Stimulated activated CD4-positive, alpha-beta T cell treated with anti-CD3 and anti-CD28 coated beads, TNF-alpha, amount 100 ng/mL, for 24 hours (primary cell): Measurements from ENCODE around the gene ADGRA3.

Experiments used
- DNase-seq, 3 experiments: peaks; one replicate each; pipeline ENCODE4 v3.0.0-alpha.2; 2020; ENCODE audit warnings: low read depth in 3 of 3

ADGRA3 gene

GRCh38 chr4:22372986-22373385 is 142.9 kb downstream of the ADGRA3 start:
- DNase-seq: no peak

- DNase-seq: no peak
Observed at GRCh38 chr4:22369901-22370562, 145.8 kb downstream of the ADGRA3 start.

GRCh38 chr4:22363787-22364186 is 152.1 kb downstream of the ADGRA3 start:
- no peak for DNase-seq

GRCh38 chr4:22363036-22363435 is 152.8 kb downstream of the ADGRA3 start:
- no peak for DNase-seq

- DNase-seq: no peak
Observed at GRCh38 chr4:22356987-22357596, 158.8 kb downstream of the ADGRA3 start.

GRCh38 chr4:22348410-22348809 is 167.5 kb downstream of the ADGRA3 start:
- no peak for DNase-seq

GRCh38 chr4:22345678-22346077 is 170.2 kb downstream of the ADGRA3 start:
- no peak for DNase-seq

GRCh38 chr4:22345055-22345454 is 170.8 kb downstream of the ADGRA3 start:
- no peak for DNase-seq

GRCh38 chr4:22343606-22344005 is 172.3 kb downstream of the ADGRA3 start:
- DNase-seq: no peak

- no peak for DNase-seq
Observed at GRCh38 chr4:22339491-22339890, 176.4 kb downstream of the ADGRA3 start.

- no peak for DNase-seq
Observed at GRCh38 chr4:22338796-22339195, 177.1 kb downstream of the ADGRA3 start.
